NCI-H1105 (cell line): ENCODE data around the gene AGTRAP.

Experiments
- DNase-seq: peaks from one replicate; lab custom pipeline; 2025; lab: John Stamatoyannopoulos, UW

Gene AGTRAP

DNA sequence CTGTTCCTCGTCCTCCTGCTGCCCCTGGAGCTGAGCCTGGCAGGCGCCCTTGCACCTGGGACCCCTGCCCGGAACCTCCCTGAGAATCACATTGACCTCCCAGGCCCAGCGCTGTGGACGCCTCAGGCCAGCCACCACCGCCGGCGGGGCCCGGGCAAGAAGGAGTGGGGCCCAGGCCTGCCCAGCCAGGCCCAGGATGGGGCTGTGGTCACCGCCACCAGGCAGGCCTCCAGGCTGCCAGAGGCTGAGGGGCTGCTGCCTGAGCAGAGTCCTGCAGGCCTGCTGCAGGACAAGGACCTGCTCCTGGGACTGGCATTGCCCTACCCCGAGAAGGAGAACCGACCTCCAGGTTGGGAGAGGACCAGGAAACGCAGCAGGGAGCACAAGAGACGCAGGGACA is 29.6 kb upstream of the AGTRAP start:
- no peak for DNase-seq

GRCh38 chr1:11707621-11708276 is 28.2 kb upstream of the AGTRAP start:
- DNase-seq, result peak; percentile 93

- no peak for DNase-seq
Observed at GRCh38 chr1:11708554-11709350, 27.2 kb upstream of the AGTRAP start.

DNA sequence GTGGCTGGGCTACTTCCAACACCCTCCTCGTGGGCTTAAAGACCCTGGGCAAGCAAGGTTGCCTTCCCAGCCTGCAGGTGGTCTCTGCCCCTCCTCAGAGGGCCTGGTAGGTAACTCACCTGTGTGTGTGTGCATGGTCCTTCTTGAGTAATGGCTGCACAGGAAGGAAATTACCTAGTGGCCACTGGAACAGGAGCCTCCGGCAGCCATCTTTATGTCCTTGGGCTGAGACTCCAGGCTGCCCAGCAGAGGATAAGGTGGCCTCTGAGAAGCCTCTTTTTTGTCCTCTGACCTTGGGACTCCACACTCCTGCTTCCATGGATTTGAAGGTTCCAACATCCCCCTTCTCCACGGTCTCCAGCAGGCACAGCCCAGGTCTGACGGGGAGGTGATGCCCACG is 24.4 kb upstream of the AGTRAP start:
- DNase-seq, result no peak

DNA sequence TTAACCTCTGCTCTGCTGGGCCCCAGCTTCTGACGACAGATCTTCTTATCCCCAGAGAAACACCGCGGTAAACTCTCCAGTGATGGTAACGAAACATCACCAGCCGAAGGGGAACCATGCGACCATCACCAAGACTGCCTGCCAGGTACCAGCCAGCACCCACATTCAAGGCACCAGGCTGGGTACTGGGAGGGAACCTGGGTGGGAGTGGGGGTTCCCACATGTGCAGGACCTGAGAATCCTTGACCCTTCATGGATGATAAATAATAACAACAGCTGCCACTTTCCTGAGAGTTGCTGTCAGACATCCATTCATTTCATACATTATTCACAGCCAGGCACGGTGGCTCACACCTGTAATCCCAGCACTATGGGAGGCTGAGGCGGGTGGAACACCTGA is 23.7 kb upstream of the AGTRAP start:
- no peak for DNase-seq

- no peak for DNase-seq
Observed at GRCh38 chr1:11713095-11713494, 22.8 kb upstream of the AGTRAP start.

GRCh38 chr1:11714831-11715575 is 20.9 kb upstream of the AGTRAP start:
- no peak for DNase-seq

- peak; percentile 48 for DNase-seq
Observed at GRCh38 chr1:11719313-11720032, 16.5 kb upstream of the AGTRAP start.

DNA sequence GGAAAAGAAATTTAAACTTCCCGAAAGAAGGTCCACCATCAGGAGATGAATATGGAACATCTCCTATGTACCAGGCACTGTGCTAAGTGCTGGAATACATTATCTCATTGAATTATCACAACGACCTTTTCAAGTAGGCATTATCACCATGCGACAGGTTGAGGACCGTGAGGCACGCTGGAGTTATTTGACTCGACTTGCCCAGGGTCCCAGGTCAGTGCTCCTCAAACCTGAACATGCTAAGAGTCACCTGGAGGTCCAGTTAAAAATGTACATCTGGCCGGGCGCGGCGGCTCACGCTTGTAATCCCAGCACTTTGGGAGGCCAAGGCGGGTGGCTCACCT is 15.9 kb upstream of the AGTRAP start:
- no peak for DNase-seq

GRCh38 chr1:11720525-11720924 is 15.4 kb upstream of the AGTRAP start:
- no peak for DNase-seq

DNA sequence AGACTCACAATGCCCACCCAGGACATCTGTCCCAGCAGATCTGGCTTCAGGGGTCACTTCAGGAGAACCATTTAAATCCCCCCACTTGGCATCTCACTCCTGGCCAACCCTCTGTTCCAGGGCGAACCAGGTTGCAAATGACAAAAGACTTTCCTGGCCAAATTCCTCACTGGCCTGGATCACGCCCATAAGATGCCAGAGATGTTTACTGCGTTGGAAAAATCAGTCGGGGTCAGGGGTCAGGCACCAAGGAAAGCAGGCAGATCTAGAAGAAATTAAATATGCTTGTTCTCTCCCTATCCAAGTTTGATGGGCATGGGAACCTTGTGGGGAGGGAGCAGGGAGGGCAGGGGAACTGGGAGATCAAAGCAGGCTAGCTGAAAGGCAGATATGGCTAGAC is 14.6 kb upstream of the AGTRAP start:
- no peak for DNase-seq

DNA sequence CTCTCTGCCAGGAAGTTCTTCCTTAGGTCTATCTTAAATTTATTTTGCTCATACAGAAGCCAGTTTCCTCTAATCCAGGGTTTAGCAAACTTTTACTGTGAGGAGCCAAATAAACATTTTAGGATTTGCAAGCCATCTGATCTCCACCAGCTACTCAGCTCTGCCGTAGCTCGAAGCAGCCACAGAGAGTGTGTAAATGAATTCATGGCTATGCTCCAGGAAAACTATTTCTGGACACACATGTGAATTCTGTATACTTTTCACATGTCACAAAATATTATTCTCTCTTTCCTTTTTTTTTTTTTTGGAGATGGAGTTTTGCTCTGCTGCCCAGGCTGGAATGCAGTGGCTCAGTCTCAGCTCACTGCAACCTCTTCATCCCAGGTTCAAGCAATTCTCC is 13.4 kb upstream of the AGTRAP start:
- no peak for DNase-seq

DNA sequence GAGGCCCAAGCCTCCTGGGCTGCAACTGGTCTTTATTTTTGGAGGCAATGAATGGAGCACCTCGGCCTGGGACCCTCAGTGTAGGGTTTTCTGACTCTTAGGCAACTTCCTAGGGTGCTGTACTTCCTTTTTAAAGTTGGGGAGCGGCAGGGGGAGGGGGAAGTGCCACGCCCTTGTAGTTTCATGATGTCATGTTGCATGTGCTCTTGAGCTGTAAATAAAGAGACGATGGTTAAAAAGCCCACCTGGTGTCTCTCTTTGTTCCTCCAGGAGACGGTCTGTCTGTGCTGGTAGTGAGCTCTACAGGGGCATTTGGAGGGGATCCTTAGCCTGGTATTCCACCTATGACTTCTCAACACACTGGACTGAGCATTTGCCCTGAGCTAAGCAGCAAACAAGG is 10.3 kb upstream of the AGTRAP start:
- DNase-seq, result no peak

DNA sequence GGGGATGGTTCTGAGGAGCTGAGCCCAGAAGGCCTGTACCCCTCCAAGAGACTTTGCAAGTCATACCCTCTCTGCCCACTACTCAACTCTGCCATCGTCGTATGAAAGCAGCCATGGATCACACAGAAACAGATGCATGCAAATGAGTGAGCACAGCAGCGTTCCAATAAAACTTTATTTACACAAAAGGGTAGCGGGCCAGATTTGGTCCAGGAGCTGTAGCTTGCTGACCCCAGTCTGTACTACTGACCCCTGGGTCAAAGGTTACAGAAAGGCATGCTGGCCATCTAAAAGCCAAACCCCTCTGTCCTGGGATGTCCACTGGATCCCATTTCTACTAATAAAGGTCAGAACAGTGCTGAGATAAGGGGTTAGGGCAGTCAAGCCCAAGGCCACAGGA is 8.8 kb upstream of the AGTRAP start:
- no peak for DNase-seq

GRCh38 chr1:11728126-11728806 is 7.7 kb upstream of the AGTRAP start:
- no peak for DNase-seq

GRCh38 chr1:11729155-11729497 is 6.8 kb upstream of the AGTRAP start:
- no peak for DNase-seq

DNA sequence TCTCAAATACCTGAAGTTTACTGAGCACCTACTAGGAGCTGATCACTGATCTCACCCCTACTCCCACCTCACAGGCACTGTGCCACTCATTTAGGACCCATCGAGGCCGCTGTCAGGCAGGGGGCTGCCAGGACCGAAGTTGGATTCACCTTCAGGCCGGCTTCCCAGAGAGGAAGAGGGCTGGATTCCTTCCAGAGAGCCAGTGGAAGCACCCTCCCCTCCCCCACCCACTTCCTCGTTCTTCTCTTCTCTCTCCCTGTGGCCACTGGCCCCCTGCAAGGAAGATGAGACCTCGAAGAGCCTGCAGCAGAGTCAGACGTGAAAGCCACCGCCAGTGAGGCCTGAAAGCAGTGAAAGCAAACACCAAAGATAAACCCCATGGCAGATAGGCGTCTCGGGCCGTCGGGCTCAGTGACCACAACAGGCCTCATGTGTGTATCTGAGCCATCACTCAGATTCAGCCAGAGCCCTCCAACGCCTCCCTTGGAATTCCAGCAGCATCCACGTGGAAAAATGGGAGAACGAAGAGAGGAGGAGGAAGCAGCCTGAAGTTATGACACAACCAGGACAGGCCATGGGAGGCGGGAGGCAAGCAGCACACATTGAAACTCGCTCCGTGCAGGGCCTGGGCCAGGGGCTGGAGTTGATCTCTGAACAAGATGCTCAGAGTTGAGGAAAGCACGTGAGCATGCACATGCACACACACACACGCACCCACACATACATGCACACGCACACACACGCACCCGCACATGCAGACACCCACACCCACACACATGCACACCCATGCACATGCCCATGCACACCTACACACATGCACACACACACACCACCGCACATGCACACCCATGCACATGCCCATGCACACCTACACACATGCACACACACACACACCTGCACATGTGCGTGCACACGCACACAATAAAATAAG is 6.2 kb upstream of the AGTRAP start:
- no peak for DNase-seq

- no peak for DNase-seq
Observed at GRCh38 chr1:11730429-11730891, 5.5 kb upstream of the AGTRAP start.

DNA sequence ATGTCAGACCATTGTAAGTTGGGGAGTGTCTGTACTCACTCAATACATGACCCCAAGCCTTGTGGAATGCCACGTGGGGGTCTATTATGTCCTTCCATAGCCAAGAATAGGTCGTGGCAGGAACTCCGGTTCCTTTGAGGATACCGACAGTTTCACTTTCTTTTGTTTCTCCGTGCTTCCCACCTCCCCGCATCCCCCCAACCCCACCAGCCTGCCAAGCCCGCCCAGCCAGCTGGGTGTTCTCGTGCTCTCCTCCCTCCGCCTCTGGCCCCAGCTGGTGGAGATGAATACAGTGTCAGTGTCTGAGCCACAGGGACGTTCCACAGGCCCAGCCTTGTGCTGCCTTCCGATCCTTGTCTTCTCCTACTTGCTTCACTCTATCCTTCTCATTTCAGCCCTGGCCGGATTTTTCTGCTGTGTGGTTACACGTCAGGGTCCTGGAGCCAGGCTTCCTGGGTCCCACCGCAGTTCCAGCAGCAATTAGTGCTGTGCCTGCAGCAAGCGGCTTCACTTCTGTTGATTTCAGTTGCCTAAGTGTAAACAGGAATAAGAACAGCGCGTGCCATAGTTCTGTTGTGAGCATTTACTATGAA is 4.1 kb upstream of the AGTRAP start:
- peak; percentile 66 for DNase-seq

DNA sequence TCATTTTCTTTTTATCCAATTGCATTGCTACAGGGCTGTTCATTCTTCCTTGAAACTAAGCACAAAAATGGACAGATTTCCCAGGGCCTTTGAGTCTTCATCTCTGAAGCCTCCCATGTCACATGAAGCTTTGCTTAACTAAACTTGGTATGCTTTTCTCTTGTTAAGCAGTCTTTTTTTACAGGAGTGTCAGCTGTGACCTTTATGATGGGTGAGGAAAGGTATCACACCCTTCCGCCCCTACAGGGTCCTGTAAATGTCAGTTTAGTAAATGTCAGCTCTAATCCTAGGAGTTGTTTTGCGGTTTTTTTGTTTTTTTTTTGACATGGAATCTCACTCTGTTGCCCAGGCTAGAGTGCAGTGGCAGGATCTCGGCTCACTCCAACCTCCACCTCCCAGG is 2.6 kb upstream of the AGTRAP start:
- no peak for DNase-seq

DNA sequence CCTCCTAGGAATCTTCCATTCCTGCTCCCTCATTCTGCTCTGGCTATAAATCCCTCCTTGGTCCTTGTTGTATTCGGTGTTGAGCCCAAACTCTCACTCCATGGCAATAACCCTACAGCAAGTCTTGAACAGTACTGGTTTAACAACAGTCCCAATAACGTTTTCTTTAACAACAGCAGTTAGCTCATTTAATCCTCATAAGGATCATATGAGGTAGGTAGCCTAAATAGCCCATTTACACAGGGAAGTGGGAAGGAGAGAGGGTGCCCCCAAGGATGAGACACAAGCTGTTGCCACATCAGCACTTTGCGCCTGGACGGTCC is 444 bp upstream of the AGTRAP start:
- no peak for DNase-seq
